GM21367 (cell line): Measurements from ENCODE around the gene APEH.
A peak's percentile ranks its signal among the peaks of the same experiment; 100 is the strongest.

Source experiments
- ATAC-seq: cut with Tn5 transposase; IDR thresholded peaks from one replicate; pipeline ENCODE4 v1.9.1; 2021; ENCODE audit not compliant: unreplicated experiment

APEH gene

DNA sequence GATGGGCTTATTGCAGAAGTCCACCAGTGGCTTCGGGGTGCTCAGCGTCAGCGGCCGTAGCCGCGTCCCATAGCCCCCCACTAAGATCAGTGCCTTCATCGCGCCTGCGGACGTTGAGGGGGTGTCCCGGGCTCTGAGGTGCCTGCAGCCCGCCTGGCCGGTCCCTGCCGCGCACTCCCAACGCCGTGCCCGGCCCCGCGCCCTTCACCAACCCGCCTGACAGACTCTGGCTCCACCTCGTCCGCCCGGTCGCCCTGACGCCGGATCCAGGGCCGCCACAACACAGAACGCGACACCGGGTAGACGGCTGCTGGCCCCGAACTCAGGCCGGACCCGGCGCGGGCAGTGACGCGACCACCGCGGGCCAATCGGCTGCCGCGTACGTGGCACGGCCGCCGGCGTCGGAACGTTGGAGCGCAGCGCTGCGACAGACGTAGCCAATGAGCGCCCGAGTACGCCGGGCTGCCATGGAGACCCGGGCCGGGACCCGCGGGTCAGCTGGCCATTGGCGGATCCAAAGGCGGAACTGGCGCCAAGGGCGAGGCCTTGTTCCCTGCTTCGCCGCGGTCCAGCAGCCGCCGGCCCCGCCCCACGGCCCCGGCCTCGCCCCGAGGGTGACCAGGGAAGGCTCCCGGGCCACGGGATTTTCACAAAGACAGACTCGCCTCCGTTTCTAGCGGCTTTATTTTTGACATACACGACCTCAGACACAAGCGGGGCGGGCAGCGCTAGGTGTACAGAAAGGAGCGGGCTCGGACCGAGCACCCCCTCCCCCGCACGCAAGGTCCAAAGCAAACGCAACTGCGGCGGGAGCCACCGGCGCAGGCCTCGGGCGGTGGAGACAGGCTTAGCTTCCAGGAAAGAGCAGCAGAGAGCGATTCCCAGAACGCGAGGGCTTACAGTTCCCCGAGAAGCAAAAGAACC lies 49.7 kb downstream of the APEH start, which contains the start of gene GMPPB:
Gene GMPPB, minus strand, starts transcription at position 324 of the 924 bp plus-strand sequence. Its CDS starts 225 bp downstream, at position 99.
- ATAC-seq, result peak; percentile 63

DNA sequence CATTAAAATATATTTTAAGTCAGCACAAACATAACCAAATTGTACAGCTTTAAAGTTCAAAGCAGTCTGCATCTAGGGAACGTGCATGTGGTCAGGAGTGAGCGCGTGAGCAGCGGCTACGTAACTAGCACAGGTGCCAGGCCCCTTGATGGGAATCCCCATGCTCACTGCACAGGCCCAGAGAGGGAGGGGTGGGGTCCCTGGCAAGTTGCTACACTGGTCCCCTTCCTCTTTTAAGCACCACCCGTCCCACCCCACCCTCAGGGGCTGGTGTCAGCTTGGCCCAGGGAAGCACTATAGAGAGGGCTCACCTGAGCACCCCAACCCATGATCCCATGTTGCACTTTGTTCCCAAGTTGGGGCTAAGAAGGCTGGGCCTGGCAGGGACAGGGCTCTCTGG lies 50.4 kb downstream of the APEH start:
- ATAC-seq, result no peak

DNA sequence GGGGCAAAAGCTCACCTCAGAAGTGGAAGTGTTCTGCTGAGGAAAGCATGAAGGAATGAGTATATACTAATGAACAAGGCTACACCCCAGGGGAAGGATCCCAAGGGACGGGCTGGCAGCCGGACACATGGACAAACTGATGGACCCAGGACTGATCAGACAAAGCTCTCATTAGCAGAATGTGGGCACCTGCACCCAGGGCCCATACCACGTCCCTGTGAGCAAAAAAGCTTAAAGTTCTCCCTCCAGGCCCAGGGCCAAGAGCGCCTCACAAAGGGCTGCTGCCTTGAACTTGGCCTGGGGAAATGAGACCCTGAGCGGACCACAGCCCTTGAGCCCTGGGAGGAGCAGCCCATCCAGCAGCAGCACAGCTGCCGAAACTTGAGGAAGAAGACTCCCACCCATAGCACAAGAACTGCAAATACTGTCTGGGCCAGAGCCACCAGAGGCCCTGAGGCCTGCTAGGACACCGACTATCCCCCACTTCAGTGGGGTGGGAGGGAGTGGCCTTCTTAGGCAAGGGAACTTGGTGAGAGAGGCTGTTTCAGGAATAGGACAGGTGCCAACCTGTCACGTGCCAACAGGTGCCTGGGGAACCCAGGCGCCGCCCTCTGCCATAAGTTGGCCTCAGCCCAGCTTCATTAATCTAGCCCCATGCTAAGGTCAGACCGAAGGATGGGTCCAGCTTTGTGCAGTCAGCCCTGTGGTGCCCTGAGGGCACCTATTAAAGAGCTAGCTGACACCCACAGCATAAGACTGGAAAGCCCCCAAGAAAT lies 51.9 kb downstream of the APEH start:
- ATAC-seq, result no peak

DNA sequence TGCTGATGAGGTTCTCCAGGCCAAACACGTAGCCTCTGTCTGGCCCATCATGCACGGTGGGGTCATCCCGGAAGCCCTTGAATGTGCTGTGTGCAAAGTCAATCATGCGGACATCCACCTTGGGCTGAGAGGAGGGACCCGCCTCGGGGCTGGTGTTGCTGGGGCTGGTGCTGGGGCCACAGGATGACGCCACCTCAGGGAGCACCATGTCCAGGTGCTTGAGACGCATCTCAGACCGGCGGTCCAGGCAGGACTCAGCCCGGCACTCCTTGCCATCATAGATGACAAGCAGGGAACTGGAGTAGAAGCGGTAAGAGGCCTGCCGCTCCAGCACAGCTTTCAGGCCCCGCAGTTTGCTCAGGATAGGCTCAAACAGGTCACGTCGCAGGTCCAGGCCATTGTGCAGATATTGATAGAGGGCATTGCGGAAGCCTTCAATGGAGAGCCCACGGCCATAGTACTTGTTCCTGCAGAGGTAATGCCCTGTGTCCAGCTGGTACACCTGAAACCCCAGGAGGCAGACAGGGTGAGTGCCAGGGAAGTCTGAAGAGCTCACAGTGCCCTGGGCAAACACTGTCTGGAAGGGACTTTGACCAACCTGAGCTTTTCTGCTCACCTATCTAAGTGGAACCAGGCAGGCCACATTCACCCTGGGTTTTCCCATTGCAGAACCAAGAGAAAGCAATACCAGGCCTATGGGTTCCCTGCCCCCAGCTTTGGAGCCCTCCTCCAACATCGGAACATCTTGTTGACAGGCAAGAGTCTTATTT lies 53.2 kb downstream of the APEH start:
- ATAC-seq, result no peak

DNA sequence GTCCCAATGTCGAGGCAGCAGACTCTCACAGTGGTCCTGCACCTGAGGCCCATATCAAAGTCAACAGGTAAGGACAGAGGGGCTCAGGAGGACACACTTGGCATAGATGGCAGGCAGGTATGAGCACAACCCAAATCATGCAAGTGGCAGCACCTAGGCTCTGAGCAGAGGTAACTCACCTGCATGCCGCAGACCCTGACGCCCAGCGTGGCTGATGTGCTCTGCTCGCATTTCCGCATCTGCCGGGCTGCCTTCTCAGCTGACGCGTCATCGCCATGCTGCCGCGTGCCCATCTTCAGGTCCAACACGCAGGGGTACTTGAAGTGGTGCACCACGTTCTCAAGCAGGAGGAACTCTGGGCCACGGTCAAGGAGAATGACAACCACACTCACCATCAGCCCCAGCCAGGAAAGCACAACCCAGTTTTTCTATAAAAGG lies 53.8 kb downstream of the APEH start:
- no peak for ATAC-seq

DNA sequence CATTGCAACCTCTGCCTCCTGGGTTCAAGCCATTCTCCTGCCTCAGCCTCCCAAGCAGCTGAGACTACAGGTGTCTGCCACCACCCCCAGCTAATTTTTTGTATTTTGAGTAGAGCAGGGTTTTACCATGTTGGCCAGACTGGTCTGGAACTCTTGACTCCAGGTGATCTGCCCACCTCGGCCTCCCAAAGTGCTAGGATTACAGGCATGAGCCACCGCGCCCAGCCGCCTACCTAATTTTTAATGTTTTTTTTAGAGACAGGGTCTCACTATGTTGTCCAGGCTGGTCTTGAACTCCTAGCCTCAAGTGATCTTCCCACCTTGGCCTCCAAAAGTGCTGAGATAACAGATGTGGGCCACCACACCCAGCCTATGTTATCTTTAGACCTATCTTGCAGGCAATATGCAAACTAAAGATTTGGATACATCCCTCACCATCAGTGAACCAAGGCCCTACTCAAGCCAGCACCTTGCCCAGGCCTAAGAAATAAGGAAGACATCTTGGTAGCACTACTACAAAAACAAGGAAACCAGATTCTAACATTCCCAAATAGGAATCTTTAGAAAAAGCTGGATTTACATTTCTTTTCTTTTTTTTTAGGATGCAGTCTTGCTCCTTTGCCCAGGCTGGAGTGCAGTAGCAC lies 55.9 kb downstream of the APEH start:
- no peak for ATAC-seq

DNA sequence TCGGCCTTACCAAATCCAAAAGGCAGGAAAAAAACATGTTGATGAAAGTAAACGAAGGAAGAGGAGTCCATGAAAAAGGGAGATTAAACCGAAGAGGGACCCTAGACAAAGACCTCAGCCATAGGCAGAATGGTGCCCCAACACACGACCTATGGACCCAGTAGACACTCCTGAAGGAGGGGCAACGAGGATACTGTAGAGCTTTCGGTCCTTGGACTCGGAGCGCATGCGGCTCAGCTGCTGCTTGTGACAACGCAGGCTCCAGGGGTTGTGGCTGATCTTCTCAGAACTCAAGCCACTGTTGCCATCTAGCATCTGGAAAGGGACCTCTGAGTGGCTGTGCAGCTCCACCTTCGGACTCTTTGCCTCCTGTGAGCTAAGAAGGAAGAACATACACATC lies 58.4 kb downstream of the APEH start:
- ATAC-seq, result no peak

DNA sequence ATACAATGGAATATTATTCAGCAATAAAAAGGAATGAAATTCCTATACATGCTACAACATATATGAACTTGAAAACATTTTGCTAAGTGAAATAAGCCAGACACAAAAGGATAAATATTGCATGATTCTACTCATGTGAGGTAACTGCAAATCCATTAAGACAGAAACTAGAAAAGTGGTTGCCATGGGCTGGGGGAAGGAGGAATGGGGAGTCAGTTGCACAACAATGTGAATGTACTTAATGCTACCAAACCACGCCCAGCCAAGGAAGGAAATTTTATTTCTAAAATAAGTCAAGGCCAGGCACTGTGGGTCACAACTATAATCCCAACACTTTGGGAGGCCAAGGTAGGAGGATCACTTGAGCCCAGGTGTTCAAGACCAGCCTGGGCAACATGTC lies 59.4 kb downstream of the APEH start:
- no peak for ATAC-seq
